Measurements from ENCODE around the gene ATP13A2.

- TF ChIP-seq, protein P1, sequence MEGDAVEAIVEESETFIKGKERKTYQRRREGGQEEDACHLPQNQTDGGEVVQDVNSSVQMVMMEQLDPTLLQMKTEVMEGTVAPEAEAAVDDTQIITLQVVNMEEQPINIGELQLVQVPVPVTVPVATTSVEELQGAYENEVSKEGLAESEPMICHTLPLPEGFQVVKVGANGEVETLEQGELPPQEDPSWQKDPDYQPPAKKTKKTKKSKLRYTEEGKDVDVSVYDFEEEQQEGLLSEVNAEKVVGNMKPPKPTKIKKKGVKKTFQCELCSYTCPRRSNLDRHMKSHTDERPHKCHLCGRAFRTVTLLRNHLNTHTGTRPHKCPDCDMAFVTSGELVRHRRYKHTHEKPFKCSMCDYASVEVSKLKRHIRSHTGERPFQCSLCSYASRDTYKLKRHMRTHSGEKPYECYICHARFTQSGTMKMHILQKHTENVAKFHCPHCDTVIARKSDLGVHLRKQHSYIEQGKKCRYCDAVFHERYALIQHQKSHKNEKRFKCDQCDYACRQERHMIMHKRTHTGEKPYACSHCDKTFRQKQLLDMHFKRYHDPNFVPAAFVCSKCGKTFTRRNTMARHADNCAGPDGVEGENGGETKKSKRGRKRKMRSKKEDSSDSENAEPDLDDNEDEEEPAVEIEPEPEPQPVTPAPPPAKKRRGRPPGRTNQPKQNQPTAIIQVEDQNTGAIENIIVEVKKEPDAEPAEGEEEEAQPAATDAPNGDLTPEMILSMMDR (IDR thresholded peaks at IDR 0.05): peak; percentile 72
- no peak for TF ChIP-seq EZH2 (IDR thresholded peaks at IDR 0.05; ENCODE audit: borderline replicate concordance, insufficient read depth, low read depth, low read length, poor library complexity, severe bottlenecking)
Observed at GRCh38 chr1:17059391-17060305, 47.9 kb upstream of the ATP13A2 start.

Data from B cell (primary cell).